IMR-90 (cell line): ENCODE data around the gene TBC1D9B. TPM values are rescaled to one million over a fixed set of nuclear protein-coding genes. Genes with fewer than 3 reads are reported as not detected.

ENCODE experiments used
- ATAC-seq: fragments of 200-7000 bp; cut with Tn5 transposase; 2 replicates; pipeline ENCODE4 v1.9.1; 2020; ENCODE audit warnings: low read depth, mild to moderate bottlenecking, moderate library complexity
- BruUV-seq: library from RNA; stranded (reverse); fragments of 400-500 nt; replicated peaks from 2 replicates; lab custom pipeline; 2021; lab: Mats Ljungman, UMichigan
- CTCF ChIA-PET: fragments of 300-600 bp; formaldehyde crosslinking; extraction: SDS; loops from one replicate; lab custom pipeline; 2021; ENCODE audit warnings: antibody characterized with exemption; lab: Yijun Ruan, JAX
- POLR2A ChIA-PET: fragments of 300-600 bp; sonication (Branson Sonifier 250); formaldehyde crosslinking; loops from one replicate; lab custom pipeline; 2022; ENCODE audit warnings: antibody characterized with exemption; ENCODE audit not compliant: unreplicated experiment; lab: Charles Lee
- DNase-seq: peaks from one replicate; pipeline ENCODE4 v3.0.0; 2013
- H2AFZ ChIP-seq: replicated peaks from 2 replicates; pipeline ENCODE3; 2013; ENCODE audit warnings: low read length, mild to moderate bottlenecking; ENCODE audit not compliant: poor library complexity
- H2AK5ac ChIP-seq: 2 replicates; pipeline ENCODE4 v1.6.1; 2013; ENCODE audit warnings: low read depth, low read length, inconsistent platforms
- H2AK9ac ChIP-seq: replicated peaks from 2 replicates; pipeline ENCODE3; 2013; ENCODE audit warnings: mild to moderate bottlenecking, low read depth, low read length, moderate library complexity; ENCODE audit not compliant: poor library complexity
- H2BK120ac ChIP-seq: 2 replicates; pipeline ENCODE4 v1.6.1; 2013; ENCODE audit warnings: low read depth, low read length, inconsistent platforms
- H2BK15ac ChIP-seq: 3 replicates; pipeline ENCODE4 v1.6.1; 2013; ENCODE audit warnings: low read depth, low read length, inconsistent platforms
- H2BK20ac ChIP-seq: 2 replicates; pipeline ENCODE4 v1.6.1; 2013; ENCODE audit warnings: low read depth, mild to moderate bottlenecking, inconsistent platforms, low read length, moderate library complexity
- H2BK5ac ChIP-seq: 2 replicates; pipeline ENCODE4 v1.6.1; 2013; ENCODE audit warnings: mild to moderate bottlenecking, low read depth, low read length, inconsistent platforms; ENCODE audit not compliant: poor library complexity, severe bottlenecking
- H3K14ac ChIP-seq: replicated peaks from 2 replicates; pipeline ENCODE4 v1.6.1; 2013; ENCODE audit warnings: low read depth, low read length, inconsistent platforms
- H3K18ac ChIP-seq: 2 replicates; pipeline ENCODE4 v1.6.1; 2013; ENCODE audit warnings: low read depth, low read length, control low read depth
- H3K23ac ChIP-seq: 2 replicates; pipeline ENCODE4 v1.6.1; 2013; ENCODE audit warnings: low read depth, low read length, inconsistent platforms
- H3K27ac ChIP-seq: 2 replicates; pipeline ENCODE4 v1.5.1; 2013; ENCODE audit warnings: mild to moderate bottlenecking, control low read depth, low read length; ENCODE audit not compliant: insufficient read depth
- H3K27me3 ChIP-seq: 2 replicates; pipeline ENCODE4 v1.6.1; 2013; ENCODE audit warnings: low read length; ENCODE audit not compliant: control insufficient read depth, insufficient read depth
- H3K36me3 ChIP-seq: 2 replicates; pipeline ENCODE4 v1.6.1; 2013; ENCODE audit warnings: low read length, mixed read lengths; ENCODE audit not compliant: control insufficient read depth, insufficient read depth
- H3K4ac ChIP-seq: 2 replicates; pipeline ENCODE4 v1.6.1; 2013; ENCODE audit warnings: low read depth, low read length, inconsistent platforms
- H3K4me1 ChIP-seq: 2 replicates; pipeline ENCODE4 v1.6.1; 2013; ENCODE audit warnings: low read length, mixed read lengths; ENCODE audit not compliant: control insufficient read depth, insufficient read depth
- H3K4me2 ChIP-seq: 2 replicates; pipeline ENCODE4 v1.6.1; 2013; ENCODE audit warnings: low read depth, mild to moderate bottlenecking, control low read depth, low read length, moderate library complexity
- H3K4me3 ChIP-seq: 2 replicates; pipeline ENCODE4 v1.5.1; 2013; ENCODE audit warnings: low read depth, mild to moderate bottlenecking, control low read depth, low read length, moderate library complexity; ENCODE audit not compliant: insufficient read depth
- H3K56ac ChIP-seq: 2 replicates; pipeline ENCODE4 v1.6.1; 2013; ENCODE audit warnings: low read length, inconsistent platforms; ENCODE audit not compliant: insufficient read depth; ENCODE audit errors: extremely low read depth
- H3K79me1 ChIP-seq, 2 experiments: 2 replicates each; pipeline ENCODE4 v1.6.1; 2013; ENCODE audit warnings: low read length in 2 of 2, inconsistent platforms in 1 of 2, low read depth in 1 of 2
- H3K9ac ChIP-seq: 2 replicates; pipeline ENCODE4 v1.6.1; 2013; ENCODE audit warnings: low read depth, low read length, control low read depth
- H3K9me1 ChIP-seq: 2 replicates; pipeline ENCODE4 v1.6.1; 2013; ENCODE audit warnings: low read length, inconsistent platforms; ENCODE audit not compliant: insufficient read depth
- H3K9me3 ChIP-seq: 2 replicates; pipeline ENCODE4 v1.6.1; 2013; ENCODE audit warnings: low read length; ENCODE audit not compliant: control insufficient read depth, insufficient read depth
- H4K20me1 ChIP-seq: 2 replicates; pipeline ENCODE4 v1.6.1; 2013; ENCODE audit warnings: low read length, inconsistent platforms; ENCODE audit not compliant: insufficient read depth
- H4K5ac ChIP-seq: 2 replicates; pipeline ENCODE4 v1.6.1; 2013; ENCODE audit warnings: mild to moderate bottlenecking, low read depth, low read length, control low read depth
- H4K8ac ChIP-seq, 2 experiments: 2 replicates each; pipeline ENCODE4 v1.6.1; 2013; ENCODE audit warnings: low read depth in 2 of 2, low read length in 2 of 2, control low read depth in 1 of 2, inconsistent platforms in 1 of 2
- H4K91ac ChIP-seq: 2 replicates; pipeline ENCODE4 v1.6.1; 2013; ENCODE audit warnings: low read depth, low read length, inconsistent platforms; ENCODE audit not compliant: insufficient read depth
- BHLHE40 ChIP-seq: fragments of 150-350 bp; IDR thresholded peaks from 2 replicates; pipeline ENCODE4 v1.6.1; 2016; ENCODE audit warnings: mild to moderate bottlenecking, low read depth, low read length
- CEBPB ChIP-seq: IDR thresholded peaks from 2 replicates; pipeline ENCODE4 v1.6.1; 2012; ENCODE audit warnings: low read depth, low read length, improper control_type of control experiment
- CHD1 ChIP-seq: IDR thresholded peaks from 2 replicates; pipeline ENCODE4 v1.6.1; 2012; ENCODE audit warnings: low read depth, low read length, improper control_type of control experiment
- FOS ChIP-seq: fragments of 150-350 bp; IDR thresholded peaks from 2 replicates; pipeline ENCODE4 v1.6.1; 2016; ENCODE audit warnings: low read depth, low read length
- MAFK ChIP-seq: IDR thresholded peaks from 2 replicates; pipeline ENCODE4 v1.6.1; 2012; ENCODE audit warnings: low read depth, low read length, improper control_type of control experiment
- MAZ ChIP-seq: IDR thresholded peaks from 2 replicates; pipeline ENCODE4 v1.6.1; 2012; ENCODE audit warnings: low read depth, mild to moderate bottlenecking, low read length, improper control_type of control experiment, moderate library complexity, borderline replicate concordance
- MXI1 ChIP-seq: IDR thresholded peaks from 2 replicates; pipeline ENCODE4 v1.6.1; 2012; ENCODE audit warnings: low read depth, mild to moderate bottlenecking, low read length, moderate library complexity, borderline replicate concordance
- NFE2L2 ChIP-seq: fragments of 150-350 bp; IDR thresholded peaks from 2 replicates; pipeline ENCODE4 v1.6.1; 2016; ENCODE audit warnings: low read depth, mild to moderate bottlenecking, low read length
- POLR2A ChIP-seq: IDR thresholded peaks from 2 replicates; pipeline ENCODE4 v1.6.1; 2012; ENCODE audit warnings: mild to moderate bottlenecking, low read depth, low read length
- RAD21 ChIP-seq: IDR thresholded peaks from 2 replicates; pipeline ENCODE4 v1.6.1; 2012; ENCODE audit warnings: low read length, improper control_type of control experiment
- RFX5 ChIP-seq: IDR thresholded peaks from 2 replicates; pipeline ENCODE4 v1.8.0; 2012; ENCODE audit warnings: low read depth, mild to moderate bottlenecking, low read length, moderate library complexity
- SMC3 ChIP-seq: fragments of 150-350 bp; IDR thresholded peaks from 2 replicates; pipeline ENCODE4 v1.6.1; 2016; ENCODE audit warnings: low read depth, mild to moderate bottlenecking, antibody characterized with exemption, low read length, moderate library complexity
- WGBS, 2 experiments: methylation state at CpG; one replicate each; pipeline versions ENCODE4 v1.1.5 to v1.1.7; 2013; ENCODE audit warnings: missing lambda C conversion rate in 2 of 2; ENCODE audit not compliant: insufficient read length in 1 of 2; ENCODE audit errors: extremely low coverage in 2 of 2; 5-methylcytosine and 5-hydroxymethylcytosine counted together
- dilution Hi-C: fragments of 300-500 bp; cut with HindIII; formaldehyde crosslinking; loops from one replicate; pipeline ENCODE4 v1.14.3; 2018; ENCODE audit warnings: low sequenced_read_pairs; ENCODE audit not compliant: unreplicated experiment
- in situ Hi-C: fragments of 300-500 bp; cut with MboI; formaldehyde crosslinking; loops from 3 replicates; pipeline ENCODE4 v1.14.3; 2019; ENCODE audit warnings: low sequenced_read_pairs, inconsistent platforms, mixed read lengths
- intact Hi-C: fragments of 100-400 bp; cut with micrococcal nuclease; formaldehyde crosslinking; loops from 2 replicates; pipeline ENCODE4 v1.10.0; 2022
- polyA plus RNA-seq, 3 experiments: library from polyadenylated mRNA; depleted of rRNA; stranded (reverse); fragments of >200 nt; gene quantifications; 2 replicates each; pipeline ENCODE4 v1.2.3, GENCODE V29; 2012; ENCODE audit warnings: low replicate concordance in 1 of 3
- total RNA-seq: library from RNA; depleted of rRNA; stranded (reverse); fragments of >200 nt; gene quantifications from 2 replicates; pipeline ENCODE4 v1.2.3, GENCODE V29; 2012
- TF ChIP-seq, protein P1 (sequence below): conservative IDR thresholded peaks from 2 replicates; pipeline ENCODE4 v1.5.1; 2012; ENCODE audit warnings: mild to moderate bottlenecking, low read depth, low read length, improper control_type of control experiment
- TF ChIP-seq, protein P2 (sequence below): fragments of 150-350 bp; IDR thresholded peaks from 2 replicates; pipeline ENCODE4 v1.6.1; 2017; ENCODE audit warnings: mild to moderate bottlenecking, antibody characterized with exemption, low read length, low read depth
- TF ChIP-seq, protein P3 (sequence below): fragments of 150-350 bp; IDR thresholded peaks from 2 replicates; pipeline ENCODE4 v1.6.1; 2016; ENCODE audit warnings: low read depth, mild to moderate bottlenecking, low read length, moderate library complexity, borderline replicate concordance

TBC1D9B gene
- total and polyA plus RNA-seq, 2 of the 4 experiments (the other 2 are of a cell fraction): 58.6 to 78.1 TPM

DNA sequence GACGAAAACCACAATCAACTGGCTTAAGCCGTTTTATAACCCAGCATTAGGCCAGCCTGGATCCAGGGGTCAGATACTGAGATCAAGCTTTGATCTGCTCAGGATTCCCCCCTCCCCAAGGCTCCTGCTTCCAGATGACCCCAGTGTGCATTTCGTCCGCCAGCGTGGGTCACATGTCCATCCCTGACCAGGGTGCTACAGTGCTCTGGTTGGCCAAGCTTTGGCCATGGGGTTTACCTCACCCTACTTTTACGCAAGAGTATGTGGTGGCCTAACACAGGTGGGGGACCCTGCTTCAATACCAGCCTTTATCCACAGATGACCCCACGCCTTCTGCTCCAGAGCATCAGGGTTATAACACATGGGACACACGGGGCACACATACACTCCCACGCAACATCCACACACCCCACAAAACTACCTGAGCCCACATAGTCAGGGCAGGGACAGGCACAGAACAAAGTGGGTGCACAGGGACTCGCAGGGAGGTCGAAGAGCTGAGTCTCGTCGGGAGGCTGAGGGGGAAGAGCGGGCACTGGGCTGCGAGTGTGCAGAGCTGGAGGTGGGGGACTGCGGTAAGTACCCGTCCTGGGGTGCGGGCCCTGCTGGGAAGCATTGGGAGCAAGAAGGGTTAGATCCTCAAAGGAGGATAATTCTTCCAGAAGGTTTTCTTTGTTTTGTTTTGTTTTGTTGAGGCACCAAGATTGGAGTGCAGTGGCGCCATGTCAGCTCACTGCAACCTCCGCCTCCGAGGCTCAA, 92.0 kb downstream of the TBC1D9B start:
- no peak overlapping the region for H4K5ac ChIP-seq
- H3K27ac ChIP-seq: no peak overlapping the region
- no peak overlapping the region for H2AK5ac ChIP-seq
- H2AFZ ChIP-seq: no peak overlapping the region
- no peak overlapping the region for H3K56ac ChIP-seq
- no peak overlapping the region for H3K23ac ChIP-seq
- DNase-seq: no peak
- H4K20me1 ChIP-seq: peaks cover under 1% of the 10 kb centered on the region; the same call in 1 of the 2 replicates
- no peak for ATAC-seq
- H4K91ac ChIP-seq: no peak overlapping the region
- H3K27me3 ChIP-seq: no peaks in the 10 kb centered on the region
- BruUV-seq: no TSS peak
- intact Hi-C loops (no loop called here), in situ Hi-C loops (no loop called here), dilution Hi-C loops (no loop called here)
- POLR2A ChIA-PET: no interaction called here
- no peak overlapping the region for H2BK5ac ChIP-seq
- no peak overlapping the region for H3K18ac ChIP-seq
- CTCF ChIA-PET: no interaction called here
- peaks cover 21% of the 10 kb centered on the region for H3K4me1 ChIP-seq
- no peak overlapping the region for H3K4me3 ChIP-seq
- H3K79me1 ChIP-seq: peaks cover 4 to 25% of the 10 kb centered on the region in 2 experiments
- H3K9me3 ChIP-seq: no peaks in the 10 kb centered on the region; the same call in 1 of the 2 replicates
- H2BK20ac ChIP-seq: no peak overlapping the region
- no peak overlapping the region for H3K4me2 ChIP-seq
- no peak overlapping the region for H2BK120ac ChIP-seq
- no peak overlapping the region for H3K14ac ChIP-seq
- TF ChIP-seq POLR2A (no peak), BHLHE40 (no peak), NFE2L2 (no peak), MAZ (no peak), RFX5 (no peak), RAD21 (no peak), FOS (no peak), MAFK (no peak), SMC3 (no peak), CEBPB (no peak), CHD1 (no peak), MXI1 (no peak)
- TF ChIP-seq, protein P1, sequence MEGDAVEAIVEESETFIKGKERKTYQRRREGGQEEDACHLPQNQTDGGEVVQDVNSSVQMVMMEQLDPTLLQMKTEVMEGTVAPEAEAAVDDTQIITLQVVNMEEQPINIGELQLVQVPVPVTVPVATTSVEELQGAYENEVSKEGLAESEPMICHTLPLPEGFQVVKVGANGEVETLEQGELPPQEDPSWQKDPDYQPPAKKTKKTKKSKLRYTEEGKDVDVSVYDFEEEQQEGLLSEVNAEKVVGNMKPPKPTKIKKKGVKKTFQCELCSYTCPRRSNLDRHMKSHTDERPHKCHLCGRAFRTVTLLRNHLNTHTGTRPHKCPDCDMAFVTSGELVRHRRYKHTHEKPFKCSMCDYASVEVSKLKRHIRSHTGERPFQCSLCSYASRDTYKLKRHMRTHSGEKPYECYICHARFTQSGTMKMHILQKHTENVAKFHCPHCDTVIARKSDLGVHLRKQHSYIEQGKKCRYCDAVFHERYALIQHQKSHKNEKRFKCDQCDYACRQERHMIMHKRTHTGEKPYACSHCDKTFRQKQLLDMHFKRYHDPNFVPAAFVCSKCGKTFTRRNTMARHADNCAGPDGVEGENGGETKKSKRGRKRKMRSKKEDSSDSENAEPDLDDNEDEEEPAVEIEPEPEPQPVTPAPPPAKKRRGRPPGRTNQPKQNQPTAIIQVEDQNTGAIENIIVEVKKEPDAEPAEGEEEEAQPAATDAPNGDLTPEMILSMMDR: no peak
- TF ChIP-seq, protein P2, sequence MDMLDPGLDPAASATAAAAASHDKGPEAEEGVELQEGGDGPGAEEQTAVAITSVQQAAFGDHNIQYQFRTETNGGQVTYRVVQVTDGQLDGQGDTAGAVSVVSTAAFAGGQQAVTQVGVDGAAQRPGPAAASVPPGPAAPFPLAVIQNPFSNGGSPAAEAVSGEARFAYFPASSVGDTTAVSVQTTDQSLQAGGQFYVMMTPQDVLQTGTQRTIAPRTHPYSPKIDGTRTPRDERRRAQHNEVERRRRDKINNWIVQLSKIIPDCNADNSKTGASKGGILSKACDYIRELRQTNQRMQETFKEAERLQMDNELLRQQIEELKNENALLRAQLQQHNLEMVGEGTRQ: no peak
- TF ChIP-seq, protein P3, sequence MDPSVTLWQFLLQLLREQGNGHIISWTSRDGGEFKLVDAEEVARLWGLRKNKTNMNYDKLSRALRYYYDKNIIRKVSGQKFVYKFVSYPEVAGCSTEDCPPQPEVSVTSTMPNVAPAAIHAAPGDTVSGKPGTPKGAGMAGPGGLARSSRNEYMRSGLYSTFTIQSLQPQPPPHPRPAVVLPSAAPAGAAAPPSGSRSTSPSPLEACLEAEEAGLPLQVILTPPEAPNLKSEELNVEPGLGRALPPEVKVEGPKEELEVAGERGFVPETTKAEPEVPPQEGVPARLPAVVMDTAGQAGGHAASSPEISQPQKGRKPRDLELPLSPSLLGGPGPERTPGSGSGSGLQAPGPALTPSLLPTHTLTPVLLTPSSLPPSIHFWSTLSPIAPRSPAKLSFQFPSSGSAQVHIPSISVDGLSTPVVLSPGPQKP: no peak
- peaks cover 17% of the 10 kb centered on the region for H3K36me3 ChIP-seq
- no peak overlapping the region for H3K4ac ChIP-seq
- no peak overlapping the region for H2BK15ac ChIP-seq
- H4K8ac ChIP-seq: no peak overlapping the region
- WGBS, 2 experiments: 98% methylated on average over 8 of the region's 21 CpGs; no CpG with 5 or more reads in 1 of the 2 experiments
- H3K9me1 ChIP-seq: peaks cover 20% of the 10 kb centered on the region
- H2AK9ac ChIP-seq: peak overlapping the region; percentile 72
- H3K9ac ChIP-seq: no peak overlapping the region
